Activated T-cell treated with anti-CD3 and anti-CD28 coated beads, Interleukin-2, amount 50 U/mL, for 48 hours (primary cell): ENCODE results near the gene BICDL2.

Source experiments
- DNase-seq, 2 experiments: peaks; one replicate each; pipeline ENCODE4 v3.0.0-alpha.2; 2020

The BICDL2 gene

DNA sequence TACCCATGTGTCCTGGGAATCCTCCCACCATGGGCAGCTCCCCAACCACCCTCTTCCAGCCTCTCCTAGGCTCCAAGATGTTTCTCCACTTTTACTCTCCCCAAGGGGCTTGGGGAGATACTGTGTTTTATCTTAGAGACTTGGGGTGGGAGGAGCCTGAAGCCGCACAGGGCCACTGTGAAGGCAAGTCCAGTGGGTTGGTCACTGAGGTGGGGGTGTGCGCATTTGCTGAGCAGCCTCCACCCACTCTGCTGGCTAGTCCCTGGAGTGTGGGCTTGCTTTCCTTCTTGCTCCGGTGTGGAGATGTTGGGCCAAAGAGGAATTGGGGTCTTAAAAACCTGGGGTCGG lies 28.1 kb downstream of the BICDL2 start:
- DNase-seq, result no peak

DNA sequence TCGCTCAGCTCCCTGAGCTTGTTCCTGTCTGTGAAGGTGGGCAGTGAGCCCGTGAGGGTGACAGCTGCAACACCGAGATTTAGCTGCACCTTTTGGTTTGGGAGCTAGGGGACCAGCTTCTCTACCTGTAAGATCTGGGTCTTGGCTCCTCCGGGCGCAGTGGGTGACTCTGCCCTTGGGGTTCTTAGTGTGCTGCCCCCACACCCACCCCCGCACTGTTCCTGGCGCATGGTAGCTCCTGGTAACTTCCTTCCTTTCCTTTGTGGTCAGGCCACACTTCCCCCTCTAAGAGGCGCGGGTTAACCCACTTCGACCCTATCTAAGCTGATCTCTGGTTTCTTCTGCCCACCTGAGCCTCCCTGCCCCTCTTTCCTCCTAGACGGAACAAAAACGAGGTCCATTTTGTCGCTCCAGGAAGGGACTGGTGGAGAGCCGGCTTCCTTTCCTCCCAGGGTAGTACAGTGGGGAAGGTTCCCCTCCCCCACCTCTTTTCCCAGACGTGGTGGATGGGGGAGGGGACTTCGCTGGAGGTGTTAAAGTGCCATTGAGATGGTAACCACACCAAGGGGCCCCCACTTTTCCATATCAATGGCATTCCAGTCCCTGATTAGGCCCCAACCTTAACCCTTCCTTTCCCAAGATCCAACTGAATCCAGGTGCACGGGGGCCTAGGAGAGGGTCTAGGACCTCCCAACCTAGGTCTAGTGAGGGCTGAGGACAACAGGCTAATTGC lies 28.6 kb downstream of the BICDL2 start:
- no peak for DNase-seq

DNA sequence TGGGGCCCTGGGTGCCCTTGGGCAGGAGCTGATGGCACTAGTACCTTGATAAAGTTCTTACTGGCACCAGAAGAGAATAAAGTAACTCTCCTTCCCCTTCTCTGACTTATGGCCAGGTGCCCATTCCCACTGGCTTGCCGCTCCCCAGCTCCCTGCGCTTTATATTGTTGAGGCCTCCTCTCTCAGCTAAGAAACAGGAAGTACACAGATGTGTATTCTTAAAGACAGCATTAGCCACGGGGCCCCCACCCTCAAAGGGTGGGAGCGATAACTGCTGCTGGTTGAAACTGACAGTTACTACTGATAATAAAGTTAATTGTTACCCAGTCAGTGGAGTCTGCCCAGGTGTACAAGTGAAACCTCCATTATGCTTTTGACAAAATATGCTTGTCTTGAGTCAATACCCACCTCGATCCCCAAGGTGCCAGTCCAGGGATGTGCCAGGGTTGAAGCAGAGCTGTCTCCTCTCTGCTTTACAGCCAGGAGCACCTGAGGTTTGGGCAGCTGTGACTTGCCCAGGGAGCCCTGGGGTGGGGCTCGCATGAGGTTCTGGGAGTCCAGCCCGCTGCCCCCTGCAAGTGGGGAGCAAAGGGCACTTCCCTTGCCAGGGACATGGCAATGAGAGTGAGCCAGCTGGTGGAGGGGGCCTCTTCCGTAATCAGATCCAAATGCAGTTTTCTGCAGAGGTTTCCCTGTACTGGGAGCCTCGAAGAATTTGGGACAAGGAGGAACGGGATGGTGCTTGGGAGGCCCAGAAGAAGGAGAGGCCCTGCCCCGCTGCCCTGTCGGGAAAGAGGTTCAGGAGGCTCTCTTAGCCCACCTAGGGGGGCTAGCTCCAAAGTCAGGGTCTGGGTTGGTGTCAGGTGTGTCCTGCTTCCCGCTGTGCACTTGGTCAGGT lies 29.4 kb downstream of the BICDL2 start:
- DNase-seq, result no peak

DNA sequence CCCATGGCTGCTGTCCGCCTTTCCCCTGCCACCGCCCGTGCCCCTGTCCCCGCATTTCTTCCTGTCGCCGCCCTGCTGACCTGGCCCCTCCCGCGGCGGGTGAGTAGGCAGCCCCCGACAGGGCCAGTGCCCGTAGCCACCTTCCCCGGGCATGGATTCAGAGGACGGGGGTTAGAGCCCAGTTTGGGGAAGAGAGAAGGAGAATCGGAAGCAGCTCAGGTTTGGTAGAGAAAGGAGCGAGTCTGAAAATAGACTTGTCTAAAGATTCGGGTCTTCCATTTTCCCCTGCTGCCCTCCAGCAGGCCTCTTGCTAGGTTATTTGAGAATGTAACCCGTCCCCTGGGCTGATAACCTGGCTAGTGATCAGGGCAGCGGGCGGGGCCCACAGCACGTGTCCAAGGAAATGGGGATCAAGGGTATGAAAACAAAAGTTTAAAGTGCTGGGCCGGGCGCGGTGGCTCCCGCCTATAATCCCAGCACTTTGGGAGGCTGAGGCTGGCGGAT lies 31.9 kb downstream of the BICDL2 start:
- DNase-seq, result no peak

DNA sequence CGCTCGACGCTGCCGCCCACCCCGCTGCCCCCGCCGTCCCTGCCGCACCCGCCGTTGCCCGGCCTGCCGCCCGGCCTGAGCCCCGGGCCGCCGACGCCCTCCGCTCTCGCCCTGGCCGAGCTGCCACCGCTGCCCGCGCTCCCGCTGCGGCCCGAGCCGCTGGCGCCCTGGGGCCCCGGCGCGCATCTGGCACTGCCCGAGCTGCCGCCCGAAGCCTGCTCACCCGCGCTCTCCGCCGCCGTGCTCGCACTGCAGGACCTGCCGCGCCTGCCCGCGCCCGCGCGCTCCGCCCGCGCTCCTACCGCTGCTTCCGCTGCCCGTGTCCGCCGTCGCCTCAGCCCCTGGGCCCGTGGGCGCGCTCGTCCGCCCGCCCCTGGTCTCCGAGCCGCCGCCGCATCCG lies 32.4 kb downstream of the BICDL2 start:
- no peak for DNase-seq

DNA sequence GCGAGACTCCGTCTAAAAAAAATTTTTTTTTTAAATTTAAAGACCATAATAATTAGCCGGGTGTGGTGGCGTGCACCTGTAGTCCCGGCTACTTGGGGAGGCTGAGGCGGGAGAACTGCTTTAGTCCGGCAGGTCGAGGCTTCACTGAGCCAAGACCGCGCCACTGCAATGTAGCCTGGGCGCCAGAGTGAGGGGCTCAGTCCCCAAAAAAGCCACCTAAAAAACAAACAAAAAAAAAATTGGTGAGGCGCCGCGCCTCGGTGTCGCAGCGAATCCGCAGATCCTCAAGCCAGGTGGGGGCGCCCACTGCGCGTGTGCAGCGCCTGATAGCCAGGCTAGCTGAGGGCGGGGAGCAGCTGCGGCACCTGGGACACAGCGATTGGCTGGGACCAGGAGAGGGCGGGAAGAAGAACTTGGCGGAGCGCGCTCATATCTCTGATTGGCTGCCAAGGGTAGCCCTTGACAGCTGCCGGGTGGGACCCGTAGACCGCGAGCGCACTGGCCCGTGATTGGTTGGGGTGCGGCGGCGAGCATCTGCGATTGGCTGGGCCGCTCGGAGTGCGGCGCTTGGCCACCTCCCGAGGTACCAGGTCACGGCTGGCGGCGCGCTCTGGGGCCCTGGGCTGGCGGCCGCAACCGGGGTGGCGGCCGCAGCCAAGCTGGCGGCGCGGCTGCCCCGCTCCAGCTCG lies 33.0 kb downstream of the BICDL2 start:
- DNase-seq, result peak; percentile 94 to 98

DNA sequence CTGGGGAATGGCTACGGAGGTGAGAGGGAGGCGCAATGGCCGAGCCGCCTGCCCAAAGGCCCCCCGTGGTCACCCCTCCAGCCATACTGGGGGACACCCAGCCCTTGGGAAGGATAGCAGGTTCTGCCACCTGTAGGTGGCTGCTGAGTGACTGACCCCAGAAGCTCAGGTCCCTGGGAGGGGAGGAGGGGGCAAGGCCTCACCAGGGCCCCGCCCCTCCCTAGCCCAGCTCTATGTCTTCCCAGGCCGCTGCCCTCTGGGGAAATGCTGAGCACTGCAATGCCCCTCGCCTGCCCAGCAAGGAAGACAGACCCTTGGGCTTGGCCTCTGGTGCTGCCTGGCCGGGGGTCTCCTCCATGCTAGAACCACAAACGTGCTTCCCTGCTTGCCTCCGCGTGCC lies 35.4 kb downstream of the BICDL2 start:
- no peak for DNase-seq

DNA sequence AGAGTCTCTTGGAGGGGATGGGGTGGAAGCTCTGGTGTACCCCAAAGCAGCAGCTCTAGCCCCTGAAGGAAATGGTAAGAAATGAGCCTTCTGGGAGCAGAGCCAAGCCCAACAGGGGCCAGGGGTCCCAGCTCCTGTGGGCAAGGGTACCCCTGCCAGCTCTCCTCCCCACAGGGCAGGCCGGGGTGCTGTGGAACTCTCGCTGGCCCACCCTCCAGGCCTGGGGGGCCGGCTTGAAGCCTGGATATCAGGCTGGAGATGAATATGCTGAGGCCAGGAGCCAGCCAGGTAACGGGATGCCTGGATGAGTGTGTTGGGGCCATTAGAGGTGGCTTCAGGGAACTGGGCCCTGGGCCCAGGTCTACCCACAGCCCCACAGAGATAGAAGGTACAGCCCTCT lies 36.2 kb downstream of the BICDL2 start:
- no peak for DNase-seq

DNA sequence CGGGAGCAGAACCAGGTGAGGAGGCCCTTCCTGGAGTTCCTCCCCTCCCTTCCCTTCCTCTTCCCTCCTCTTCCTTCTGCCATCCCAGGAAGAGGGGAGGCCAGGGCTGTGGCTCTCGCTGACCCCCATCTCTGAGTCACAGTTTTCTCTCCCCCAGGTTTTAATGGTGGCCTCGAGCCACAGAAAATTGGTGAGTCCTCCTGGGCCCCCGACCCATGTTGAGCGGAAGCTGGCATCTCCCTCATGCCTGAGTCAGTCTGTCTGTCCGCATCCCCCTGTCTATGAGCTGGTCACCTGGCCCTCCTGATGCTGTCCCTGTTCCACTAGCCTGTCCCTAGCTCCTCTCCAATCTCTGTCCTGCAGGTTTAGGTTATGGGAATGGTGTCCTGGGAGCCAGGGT lies 36.8 kb downstream of the BICDL2 start:
- DNase-seq, result no peak

DNA sequence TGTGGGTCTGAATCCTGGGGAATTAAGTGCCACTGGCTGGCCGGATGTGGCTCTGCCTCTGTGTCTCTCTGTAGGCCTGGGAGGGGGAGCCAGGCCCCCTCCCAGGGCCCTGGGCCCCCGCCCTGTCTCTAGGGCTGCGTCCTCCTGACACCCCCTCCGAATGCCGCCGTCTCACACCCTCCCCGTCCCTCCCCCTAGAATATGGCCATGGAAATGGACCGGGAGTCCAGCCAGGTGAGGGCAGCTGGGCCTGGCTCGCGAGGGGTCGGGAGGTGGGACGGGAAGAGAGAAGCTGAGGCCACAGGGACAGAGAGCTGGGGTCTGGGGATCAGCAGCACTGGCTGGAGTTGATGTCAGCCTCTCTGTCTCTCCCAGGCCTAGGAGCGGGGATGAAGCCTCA lies 40.4 kb downstream of the BICDL2 start:
- DNase-seq, result no peak

DNA sequence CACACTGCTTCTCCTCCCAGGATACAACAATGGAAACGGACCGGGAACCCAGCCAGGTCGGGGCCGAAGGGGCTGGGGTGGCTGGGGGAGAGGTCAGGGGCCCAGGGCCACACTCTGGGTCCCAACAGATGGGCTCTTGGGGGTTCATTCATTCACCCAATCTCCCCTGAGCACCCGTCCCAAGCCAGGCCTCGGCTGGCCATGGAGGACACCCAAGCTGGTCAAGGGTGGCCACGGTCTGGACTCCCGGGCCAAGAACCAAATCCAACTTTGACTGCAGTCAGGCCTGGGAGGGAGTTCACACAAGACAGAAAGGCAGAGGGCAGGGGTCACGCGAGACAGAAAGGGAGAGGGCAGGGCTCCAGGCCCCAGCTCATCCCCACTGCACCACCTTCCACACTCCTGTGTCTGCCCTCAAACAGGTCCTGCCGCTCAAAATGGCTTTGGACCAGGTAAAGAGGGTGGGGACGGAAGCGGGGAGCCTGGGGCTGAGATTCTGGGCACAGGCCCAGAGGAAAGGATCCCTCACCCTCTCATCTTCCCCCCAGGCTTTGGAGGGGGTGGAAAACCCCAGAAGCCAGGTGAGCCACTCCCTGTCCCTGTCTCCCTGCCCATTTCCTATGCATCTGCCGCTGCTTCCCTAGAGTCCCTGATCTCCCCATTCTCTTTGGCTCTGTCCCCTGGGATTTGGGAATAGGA lies 44.2 kb downstream of the BICDL2 start:
- no peak for DNase-seq

DNA sequence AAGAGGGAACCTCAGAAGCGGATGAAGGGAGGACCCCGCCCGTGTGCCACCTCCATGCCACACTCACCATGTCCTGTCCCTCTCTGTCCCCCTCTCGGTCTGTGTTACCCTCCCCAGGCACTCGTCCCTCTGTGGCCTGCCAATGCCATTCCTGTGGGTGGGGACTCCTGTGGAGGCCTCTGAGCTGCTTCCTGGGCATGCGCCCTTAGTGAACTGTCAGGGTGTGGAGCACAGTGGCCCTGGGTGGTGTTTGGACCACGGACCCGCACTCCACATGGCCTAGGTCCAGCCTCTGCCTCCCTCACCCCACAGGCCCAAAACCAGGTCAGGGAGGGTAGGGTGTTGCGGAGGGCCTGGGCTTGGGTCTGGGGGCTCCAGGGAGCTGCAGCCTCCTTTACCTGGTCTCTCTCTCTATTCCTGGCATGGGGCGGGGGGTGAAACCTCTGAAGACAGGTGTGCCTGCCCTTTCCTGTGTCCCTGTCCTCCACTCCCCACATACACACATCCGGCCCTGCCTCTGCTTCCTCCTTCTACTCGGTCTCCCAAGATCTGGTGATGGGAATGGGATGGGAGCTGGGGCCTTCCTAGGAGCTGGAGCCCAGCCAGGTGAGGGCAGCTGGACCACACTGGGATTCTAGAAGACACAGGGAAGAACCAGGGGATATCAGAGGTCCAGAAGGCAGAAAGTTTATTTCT lies 45.0 kb downstream of the BICDL2 start:
- no peak for DNase-seq

DNA sequence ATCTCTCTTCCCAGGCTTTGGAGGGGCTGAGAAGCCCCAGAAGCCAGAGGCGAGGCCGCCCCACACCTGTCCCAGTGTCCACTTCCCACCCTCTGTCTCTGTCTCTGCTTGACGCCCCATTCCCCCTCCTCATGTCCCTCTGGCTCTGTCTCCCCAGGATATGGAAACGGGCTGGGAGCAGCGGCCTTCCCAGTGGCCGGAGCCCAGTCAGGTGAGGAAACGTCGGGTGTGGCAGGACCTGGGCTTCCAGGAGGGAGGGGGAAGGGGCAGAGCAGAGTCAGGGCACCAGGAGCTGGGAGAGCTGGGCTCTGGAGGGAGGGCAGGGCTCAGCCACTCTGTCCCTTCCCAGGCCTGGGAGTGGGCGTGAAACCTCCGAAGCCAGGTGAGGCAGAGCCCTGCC lies 45.9 kb downstream of the BICDL2 start:
- no peak for DNase-seq

DNA sequence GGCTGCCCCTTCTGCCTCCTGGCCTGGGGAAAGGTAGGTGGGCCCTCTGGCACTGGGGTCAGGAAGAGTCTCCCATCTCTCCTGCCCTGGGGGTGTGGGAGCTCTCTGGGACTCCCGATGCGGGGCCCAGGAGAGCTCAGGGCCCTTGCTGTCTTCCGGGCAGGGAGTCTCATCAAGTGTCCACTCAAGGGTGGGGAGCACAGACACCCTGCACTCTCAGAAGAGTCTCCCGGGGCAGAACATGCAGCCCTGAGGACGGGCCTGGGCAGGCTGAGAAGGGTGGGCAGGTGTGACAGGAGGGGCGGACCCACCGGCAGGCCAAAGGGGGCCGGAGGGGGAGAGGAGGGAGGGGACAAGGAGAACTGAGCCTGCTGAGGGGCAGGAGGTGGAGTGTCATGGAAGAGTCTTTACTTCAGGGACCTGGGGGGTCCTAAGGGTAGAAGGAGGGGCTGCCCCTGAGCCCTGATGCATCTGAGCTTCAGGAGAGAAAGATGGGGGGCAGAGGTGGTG lies 48.1 kb downstream of the BICDL2 start:
- DNase-seq, result no peak

DNA sequence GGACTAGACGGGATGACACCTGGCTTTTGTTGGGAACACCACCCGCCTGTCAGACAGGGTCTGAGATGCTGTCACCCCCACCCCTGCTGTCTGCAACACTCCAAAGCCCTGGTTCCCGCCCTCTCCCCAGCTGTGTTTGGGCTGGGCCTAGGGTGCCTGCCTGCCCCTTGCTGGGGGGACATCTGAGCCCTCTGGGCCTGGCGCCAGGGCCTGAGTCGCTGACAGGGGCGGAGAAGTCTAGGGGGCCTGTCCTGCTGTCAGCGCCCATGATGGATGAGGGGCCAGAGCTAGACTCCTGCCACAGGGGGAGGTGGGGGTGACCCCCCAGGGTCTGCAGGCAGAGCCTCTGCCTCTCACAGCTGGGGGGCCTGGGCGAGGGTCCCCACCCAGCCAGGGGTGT lies 48.9 kb downstream of the BICDL2 start:
- no peak for DNase-seq

DNA sequence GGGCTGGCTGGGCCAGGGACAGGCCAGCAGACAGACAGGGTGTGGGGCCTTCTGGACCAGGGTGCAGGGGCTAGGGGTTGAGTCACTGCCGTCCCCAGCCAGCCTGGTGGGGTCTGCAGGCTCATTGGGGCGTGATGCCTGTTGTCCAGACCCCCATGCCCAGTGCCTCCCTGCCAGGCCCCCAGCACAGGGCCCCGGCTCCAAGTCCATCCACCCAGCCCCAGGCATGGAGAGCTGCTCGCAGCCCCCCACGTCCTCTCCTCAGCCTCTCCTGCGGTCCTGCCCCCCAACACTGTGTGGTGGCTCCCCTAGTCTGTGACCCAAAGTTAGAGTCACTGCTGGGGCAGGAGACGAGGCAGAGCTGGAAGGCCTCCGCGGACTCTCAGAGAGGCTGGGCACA lies 49.5 kb downstream of the BICDL2 start:
- no peak for DNase-seq

DNA sequence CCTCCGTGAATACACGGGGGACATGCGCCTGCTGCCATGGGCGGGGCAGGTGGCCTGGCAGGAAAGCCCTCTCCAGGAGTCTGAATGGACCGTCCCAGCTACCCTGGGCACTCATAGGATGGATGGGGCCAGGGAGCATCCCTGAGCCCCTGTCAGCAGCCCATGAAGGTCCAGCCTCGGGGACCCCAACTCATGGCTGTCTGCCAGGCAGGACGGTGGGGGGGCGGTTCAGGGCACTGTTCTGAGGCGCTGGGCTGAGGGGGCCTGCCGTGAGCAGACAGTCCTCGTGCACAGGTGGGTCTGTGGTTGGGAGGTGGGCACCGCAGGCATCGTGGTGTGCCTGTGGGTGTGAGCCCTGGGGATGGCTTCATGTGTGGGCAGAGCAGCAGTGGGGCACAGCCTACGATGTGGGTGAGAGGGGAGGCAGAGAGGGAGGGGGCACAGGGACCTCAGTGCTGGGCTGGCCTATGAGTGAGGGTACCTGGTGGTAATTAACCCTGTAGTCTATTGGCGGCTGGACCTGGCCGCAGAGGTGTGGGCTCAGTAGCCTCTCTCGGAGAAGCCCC lies 50.0 kb downstream of the BICDL2 start:
- no peak for DNase-seq

DNA sequence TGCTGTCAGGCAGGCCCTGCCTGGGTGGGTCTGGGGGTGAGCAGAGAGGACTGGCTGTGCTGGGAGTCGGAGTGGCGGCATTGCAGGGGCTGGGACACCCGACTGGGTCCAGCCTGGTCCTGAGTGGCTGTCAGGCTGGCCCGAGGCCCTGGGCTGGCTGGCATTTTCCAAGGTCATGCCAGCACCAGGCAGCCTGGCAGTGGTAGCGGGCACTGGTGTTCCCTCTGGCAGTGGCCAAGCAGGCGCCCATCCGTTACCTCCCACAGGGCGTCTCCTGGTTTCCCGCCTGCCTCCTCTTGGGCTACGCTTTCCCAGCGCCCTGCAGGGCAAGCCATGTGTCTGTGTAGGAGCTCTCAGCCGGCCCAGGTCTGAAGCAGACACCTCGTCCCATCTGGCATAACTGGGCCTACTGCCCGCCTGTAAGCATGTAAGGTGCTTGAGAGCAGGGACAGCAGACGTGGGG lies 50.8 kb downstream of the BICDL2 start:
- DNase-seq, result no peak

DNA sequence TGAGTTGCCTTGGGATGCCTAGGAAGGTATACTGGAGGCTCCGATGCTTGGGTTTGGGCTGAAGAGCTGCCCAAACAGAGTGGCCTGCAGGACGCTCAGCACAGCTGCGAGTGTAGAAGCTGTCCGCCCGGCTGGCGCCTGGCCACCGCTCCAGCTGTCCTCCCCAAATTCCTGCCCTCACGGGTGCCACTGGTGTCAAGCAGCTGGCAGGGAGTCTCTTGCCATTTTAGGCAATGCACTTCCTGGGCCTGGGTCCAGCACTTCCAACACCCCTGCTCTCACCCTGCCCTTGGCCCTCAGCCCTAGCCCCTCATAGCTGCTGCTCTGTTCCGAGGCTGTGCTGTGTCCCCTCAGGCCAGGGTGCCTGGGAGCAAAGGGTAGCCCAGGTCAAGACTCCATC lies 51.3 kb downstream of the BICDL2 start:
- DNase-seq, result no peak

DNA sequence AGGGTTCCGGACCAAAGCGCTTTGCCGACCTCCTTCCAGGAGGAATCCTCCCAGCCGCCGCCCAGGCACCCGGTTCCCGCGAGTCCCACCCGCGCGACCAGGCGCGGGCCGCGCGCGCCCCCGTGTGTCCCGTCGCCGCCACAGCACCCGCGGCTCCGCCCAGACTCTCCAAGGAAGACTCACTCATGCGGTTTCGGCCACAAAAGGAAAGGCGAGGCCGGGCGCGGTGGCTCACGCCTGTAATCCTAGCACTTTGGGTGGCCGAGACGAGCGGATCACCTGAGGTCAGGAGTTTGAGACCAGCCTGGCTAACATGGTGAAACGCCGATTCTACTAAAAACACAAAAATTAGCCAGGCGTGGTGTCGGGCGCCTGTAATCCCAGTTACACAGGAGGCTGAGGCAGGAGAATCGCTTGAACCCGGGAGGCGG lies 53.0 kb downstream of the BICDL2 start:
- peak; percentile 90 to 91 for DNase-seq

DNA sequence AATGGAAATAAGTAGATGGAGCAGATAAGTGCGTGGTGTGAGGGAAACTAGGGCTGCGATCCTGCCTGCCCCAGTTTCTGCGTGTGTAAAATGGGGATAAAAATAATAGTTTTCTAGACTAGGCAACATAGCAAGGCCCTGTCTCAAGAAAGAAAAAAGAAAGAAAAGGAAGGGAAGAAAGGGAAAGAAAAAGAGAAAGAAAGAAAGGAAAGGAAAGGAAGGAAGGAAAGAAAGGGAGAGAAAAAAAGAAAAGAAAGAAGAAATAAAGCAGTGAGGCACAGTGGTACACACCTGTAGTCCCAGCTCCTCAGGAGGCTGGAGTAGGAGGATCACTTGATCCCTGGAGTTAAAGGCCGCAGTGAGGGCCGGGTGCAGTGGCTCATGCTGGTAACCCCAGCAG lies 54.3 kb downstream of the BICDL2 start:
- no peak for DNase-seq

DNA sequence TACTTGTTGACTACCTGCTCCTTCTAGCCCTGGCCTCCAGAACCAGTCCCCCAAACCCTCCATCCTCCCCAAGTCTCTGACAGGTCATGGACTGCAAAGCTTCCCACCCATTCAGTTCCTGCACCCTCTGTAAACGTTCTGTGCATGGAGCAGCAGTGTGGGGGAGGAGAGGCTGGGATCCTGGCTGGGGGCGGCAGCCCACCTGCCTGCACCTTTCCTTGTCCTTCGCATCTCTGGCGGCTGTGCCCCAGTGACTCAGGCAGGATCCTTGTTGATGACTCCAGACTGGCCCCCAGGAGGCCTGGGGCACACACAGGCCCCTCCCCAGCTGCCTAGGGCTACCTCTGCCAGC lies 54.9 kb downstream of the BICDL2 start:
- no peak for DNase-seq
